AG09319 (cell line): ENCODE data around the gene LRRC41.

Experiments used
- DNase-seq: peaks from one replicate; pipeline ENCODE4 v3.0.0-alpha.2; 2010; ENCODE audit warnings: low read depth; ENCODE audit errors: extremely low read depth
- TF ChIP-seq, protein P1 (sequence below): IDR thresholded peaks from 2 replicates; pipeline ENCODE4 v1.5.1; 2011; ENCODE audit warnings: low read depth, mild to moderate bottlenecking, inconsistent platforms, low read length, moderate library complexity

Gene LRRC41

DNA sequence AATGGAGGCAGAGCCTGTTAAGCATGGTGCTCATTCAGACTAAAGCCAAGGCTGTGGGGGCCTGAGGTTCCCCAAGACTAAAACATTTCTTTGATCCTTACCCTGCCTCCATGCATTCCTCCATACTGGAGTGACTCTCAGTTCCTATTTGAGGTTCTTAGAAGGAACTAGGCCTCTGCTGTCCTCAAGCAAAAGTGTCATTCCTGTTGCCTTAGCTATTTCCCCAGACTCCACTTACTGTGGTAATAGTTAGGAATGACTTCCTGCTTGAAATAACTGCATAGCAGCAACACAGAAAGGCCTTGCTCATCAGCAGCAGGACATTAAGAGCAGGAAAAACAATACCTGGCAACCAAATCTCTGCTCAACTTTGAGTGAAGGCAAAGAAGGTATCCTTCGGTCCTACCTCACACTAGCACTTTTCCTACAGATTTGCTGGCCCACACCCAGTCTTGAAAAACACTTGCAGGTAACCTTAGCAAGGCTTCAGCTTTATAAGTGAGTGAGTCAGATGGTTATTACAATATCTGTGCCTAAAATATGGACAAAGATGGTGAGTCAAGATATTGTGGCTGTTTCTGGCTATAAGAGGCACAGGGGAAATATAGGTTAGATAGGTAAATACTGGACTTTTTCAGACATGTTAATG lies 14.8 kb downstream of the LRRC41 start:
- TF ChIP-seq, protein P1, sequence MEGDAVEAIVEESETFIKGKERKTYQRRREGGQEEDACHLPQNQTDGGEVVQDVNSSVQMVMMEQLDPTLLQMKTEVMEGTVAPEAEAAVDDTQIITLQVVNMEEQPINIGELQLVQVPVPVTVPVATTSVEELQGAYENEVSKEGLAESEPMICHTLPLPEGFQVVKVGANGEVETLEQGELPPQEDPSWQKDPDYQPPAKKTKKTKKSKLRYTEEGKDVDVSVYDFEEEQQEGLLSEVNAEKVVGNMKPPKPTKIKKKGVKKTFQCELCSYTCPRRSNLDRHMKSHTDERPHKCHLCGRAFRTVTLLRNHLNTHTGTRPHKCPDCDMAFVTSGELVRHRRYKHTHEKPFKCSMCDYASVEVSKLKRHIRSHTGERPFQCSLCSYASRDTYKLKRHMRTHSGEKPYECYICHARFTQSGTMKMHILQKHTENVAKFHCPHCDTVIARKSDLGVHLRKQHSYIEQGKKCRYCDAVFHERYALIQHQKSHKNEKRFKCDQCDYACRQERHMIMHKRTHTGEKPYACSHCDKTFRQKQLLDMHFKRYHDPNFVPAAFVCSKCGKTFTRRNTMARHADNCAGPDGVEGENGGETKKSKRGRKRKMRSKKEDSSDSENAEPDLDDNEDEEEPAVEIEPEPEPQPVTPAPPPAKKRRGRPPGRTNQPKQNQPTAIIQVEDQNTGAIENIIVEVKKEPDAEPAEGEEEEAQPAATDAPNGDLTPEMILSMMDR: no peak
- no peak for DNase-seq

DNA sequence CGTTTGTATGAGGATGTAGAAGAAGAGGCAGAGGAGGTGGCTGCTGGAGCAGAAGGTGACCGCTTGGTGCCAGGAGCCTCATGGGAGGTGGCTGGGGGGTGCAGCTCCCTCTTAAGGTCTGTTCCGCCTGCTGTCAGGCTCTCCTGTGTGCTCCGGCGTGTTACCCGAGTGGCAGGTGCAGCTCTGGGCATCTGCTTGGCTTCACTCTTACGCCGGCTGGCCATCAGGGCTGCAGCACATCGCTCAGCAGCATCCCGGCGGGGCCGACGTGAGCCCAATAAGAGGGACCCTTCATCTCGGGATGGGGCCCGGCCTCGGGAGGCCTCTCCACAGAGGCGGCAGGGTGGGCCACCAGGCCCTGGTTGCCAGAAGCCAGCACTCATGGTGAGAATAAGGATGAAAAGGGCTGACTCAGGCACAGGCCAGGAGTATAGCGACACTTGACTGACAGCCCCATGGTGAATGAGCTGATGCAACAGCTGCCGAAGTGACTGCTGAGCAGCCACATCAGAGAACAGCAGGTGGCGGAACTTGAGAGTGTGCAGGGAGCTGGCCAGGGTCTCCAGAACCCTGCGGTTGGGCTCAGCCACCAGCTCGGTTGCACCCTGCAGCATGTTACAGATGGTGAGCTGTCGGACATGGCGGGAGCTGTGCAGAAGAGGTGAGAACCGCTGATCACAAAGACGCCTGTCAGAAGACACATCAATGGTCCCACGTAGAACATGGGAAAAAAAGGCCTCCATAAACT lies 17.5 kb downstream of the LRRC41 start:
- DNase-seq: no peak
- TF ChIP-seq, protein P1: no peak

DNA sequence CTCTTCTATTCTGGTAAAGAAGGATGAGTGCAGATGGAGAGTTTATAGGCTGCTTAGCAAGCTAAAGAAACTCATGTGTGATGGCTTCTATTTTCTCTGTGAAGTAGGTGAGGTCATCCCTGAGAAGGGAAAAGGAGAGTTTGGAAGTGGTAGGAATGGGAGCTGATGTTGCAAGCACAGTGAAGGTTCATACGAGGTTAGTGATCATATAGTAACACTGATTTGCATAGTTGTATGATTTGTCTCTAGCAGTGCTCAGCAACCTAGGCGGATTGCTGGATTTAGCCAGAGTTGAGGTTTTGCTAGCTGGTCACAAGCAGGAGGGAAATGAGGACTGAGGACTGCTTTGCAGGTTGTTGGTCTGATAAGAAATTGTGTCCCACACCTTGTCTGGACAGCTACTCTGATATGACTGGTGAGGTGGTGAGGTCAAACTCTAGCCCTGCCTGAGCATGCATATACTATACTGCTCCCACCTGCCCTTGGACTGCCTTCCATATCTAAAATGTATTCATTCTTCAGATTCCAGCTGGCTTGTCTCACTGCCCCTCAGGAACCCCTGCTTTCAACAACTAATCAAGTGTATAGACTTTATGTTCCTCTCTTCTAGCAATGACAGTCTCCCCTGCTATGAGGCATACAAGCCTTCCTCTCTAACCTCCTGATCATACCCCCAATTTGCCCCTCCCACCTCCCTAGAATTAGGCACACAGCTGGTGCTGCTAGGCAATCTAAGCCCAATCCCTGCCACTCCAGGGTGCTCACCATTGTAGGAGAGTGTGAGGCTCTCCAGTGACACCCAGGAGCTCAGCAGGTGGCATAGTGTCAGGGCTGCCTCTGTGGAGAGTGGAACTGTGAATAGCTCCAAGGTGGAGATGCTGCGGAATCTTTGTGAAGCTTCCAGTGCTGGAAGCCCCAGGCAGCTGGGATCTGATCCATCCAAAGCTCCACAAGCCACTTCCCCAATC lies 18.5 kb downstream of the LRRC41 start:
- TF ChIP-seq, protein P1: no peak
- no peak for DNase-seq

DNA sequence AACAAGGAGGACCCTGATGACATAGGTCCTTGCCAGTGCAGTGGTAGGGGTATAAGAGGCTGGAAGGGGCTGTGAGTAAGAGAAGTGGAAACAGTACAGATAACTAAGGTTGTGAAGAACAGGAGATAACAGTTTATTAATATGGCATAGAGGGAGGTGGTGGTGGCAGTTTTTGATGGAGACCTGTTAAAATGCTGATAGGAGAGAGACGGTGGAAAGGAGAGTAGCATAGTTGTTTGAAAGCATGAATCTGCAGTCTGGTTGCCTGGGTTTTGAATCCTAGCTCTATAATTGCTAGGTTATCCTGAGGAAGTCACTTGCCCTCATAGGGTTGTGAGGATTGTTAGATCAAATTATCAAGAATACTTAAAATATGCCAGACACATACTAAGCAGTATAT lies 19.4 kb downstream of the LRRC41 start:
- no peak for DNase-seq

DNA sequence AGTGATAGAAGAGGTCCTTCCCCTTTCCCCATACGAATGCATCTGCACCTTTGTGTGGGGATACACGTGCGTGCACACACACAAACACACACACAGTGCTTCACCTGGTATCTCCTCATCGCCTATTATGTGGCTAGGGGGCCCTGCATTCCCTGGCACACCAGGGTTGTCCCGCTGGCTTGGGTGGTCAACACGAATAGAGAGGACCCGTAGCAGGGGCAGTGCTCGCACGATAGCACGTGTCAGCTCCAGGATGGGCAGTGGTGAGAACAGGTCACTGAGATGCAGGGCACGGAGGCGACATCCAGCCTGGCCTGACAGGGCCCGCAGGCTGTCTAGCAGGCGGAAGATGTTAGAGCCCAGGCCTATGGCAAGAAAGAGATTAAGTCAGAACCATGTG lies 22.4 kb downstream of the LRRC41 start:
- DNase-seq: no peak
- TF ChIP-seq, protein P1: no peak

More for the DNA sequence above, 19.4 kb downstream of the LRRC41 start:
- TF ChIP-seq, protein P1: no peak

DNA sequence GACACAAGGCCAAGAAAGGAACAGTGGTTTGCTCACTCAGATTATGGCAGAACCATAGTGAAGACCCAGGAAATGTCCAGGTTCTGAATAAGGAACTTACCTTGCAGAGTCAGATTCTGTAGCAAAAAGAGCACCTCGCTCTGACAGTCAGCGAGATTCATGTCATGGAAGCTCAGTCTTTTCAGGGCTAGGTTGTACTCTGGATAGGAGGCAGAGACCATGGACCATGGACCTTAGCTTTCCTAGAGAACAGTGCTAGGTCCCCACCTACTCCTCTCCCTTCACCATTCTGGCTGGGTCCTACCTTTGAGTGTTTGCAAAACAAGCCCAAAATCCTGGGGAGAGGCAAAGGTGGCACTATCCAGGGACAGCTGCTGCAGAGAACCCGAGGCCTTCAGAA lies 23.3 kb downstream of the LRRC41 start:
- no peak for DNase-seq
- TF ChIP-seq, protein P1: no peak
